Erythroblast (primary cell): ENCODE measurements around the gene DAPK2.

Experiments
- DNase-seq, 2 experiments: peaks; one replicate each; lab custom pipeline; 2025; lab: John Stamatoyannopoulos, UW
- GATA1 ChIP-seq: IDR thresholded peaks from 2 replicates; pipeline ENCODE4 v1.6.1; 2011; ENCODE audit warnings: low read depth, mild to moderate bottlenecking, control low read depth, low read length, moderate library complexity
- POLR2A ChIP-seq: IDR thresholded peaks from 2 replicates; pipeline ENCODE4 v1.6.1; 2011; ENCODE audit warnings: mild to moderate bottlenecking, low read length

Gene DAPK2

GRCh38 chr15:63939531-63940130 lies 106.7 kb downstream of the DAPK2 start:
- DNase-seq = no peak
- TF ChIP-seq POLR2A (no peak), GATA1 (no peak)

- no peak for TF ChIP-seq POLR2A
- peak; percentile 21 to 58 for DNase-seq
Measured at GRCh38 chr15:63938486-63939061, 107.7 kb downstream of the DAPK2 start.

- DNase-seq = no peak
- TF ChIP-seq GATA1 (no peak), POLR2A (no peak)
Measured at GRCh38 chr15:63933522-63933921, 112.8 kb downstream of the DAPK2 start.

DNA sequence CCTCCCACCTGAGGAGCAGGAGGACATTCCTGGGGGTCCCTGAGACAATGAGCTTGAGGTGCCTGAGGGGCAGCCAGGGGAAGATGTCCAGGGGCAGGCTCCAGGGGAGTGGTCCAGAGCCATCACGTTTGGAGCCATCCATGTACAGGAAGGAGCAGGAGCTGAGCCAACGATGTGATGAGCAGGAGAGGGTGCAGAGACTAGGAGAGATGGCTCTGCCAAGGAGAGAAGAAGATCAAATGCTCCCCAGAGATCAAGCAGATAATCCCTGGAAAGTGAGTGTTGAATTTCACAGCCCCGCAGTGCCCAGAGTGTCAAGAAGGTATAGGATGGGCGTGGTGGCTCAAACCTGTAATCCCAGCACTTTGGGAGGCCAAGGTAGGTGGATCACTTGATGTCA lies 114.7 kb downstream of the DAPK2 start:
- no peak for DNase-seq
- TF ChIP-seq GATA1 = no peak
- no peak for TF ChIP-seq POLR2A

DNA sequence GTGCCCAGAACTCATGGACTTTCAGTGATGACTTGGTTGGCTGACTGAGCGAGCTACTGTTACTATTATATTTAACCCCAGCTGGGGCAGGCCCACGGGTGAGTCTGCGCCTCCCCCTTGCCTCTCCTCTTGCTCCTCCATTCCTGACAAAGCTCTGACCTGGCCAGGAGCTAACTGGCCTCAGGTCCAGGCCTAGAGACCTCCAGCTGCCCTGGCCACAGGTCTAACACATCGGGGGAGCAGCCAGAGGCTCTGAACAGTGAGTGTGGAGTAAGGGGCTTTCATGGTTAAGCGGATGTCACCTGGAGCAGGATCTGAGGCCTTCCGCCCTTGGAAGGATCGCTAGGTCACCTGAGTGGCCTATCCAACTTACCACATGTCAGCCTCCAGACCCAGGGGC lies 116.3 kb downstream of the DAPK2 start:
- DNase-seq = no peak
- TF ChIP-seq POLR2A = no peak
- TF ChIP-seq GATA1 = no peak

- DNase-seq = no peak
- no peak for TF ChIP-seq GATA1
- TF ChIP-seq POLR2A = no peak
Measured at GRCh38 chr15:63928185-63928842, 118.0 kb downstream of the DAPK2 start.

DNA sequence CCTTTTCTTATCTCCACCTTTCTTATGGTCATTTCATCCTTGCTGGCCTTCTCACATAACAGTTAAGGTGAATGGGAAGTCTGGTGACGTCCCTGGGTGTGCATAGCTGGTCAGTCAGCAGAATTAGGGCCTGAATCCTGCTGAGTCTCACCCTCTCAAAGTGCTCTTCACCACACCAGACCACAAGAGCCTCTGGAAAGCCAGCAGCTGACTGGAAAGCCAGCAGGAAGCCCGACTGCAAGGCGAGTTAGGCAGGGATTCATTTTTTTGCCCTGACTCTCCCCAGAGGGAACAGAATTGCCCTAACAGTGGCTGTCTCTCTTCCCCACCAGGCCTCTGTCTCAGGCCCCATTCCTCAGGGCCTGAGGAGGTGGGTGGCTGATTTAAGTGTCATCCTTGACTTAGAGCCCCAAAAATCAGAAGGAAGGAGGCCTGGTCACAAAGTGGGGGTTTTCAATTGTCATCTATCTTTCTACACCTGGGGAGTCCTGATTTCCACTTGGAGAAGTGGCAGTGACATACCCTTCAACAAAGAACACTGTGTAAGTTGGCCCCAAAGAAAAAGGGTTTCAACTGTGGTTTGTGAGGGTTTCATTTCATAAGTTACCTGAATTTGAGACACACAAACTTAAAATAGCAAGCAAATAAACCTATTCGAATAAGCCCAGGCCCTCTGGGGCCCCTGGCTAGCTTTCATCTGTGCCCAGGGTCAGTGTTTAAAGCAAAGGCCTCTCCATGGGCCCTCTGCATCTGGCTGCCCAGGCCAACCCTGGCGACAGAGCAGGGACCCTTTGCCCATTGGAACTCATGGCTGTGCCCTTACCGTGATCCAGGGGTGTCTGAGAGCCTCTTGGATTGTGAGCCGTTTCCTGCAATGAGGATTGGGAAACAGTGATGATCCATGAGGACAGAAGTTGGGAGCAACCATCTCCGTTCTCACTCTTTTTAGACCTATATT lies 122.0 kb downstream of the DAPK2 start:
- no peak for DNase-seq
- TF ChIP-seq POLR2A = no peak
- no peak for TF ChIP-seq GATA1

DNA sequence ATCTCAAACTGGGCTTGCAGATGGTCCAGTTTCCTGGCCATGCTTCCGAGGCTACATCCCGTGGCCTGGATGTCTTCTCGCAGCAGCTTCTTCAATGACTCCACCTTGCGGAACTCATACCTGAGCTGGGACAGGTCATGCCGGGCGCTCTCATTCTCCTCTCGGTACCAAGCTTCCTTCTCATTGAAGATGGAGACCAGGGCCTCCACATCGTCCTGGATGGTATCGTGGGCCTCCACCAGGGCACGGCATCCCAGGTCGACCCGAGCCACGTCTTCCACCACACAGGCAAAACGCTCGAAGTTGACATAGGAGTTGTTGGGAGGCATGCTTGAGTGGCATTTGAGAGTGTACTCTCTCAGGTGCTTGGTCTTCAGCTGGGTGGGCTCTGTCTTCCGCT lies 123.4 kb downstream of the DAPK2 start:
- no peak for DNase-seq
- TF ChIP-seq POLR2A = no peak
- no peak for TF ChIP-seq GATA1

DNA sequence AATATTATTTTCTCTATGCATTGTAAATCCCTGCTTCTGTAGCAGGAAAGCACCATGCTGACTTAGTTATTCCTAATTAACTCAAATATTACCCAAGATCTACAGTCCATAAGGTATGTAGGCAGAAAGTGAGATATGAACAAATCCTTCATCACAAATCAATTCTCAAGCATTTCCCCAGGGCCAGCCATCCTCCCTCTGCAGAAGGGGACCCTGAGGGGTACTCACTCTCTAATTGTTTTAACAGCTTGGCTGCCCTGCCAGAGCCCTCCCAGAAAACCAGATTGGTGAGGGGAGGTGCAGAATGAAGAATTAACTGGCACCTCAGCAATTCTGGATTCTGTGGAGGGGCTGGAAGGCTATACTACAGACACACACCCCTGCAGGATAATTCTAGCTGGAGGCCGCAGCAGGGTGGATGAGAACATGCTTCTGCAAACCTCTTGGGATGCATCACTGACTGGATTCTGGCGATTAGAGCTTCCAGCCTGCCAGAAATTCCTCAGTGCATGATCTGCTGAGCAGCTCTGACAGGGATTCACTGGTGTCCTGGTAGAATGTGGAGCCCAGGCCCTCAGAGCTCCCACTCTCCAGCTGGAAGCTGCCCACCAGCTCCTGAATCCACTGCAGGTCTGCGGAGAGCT lies 123.9 kb downstream of the DAPK2 start:
- no peak for TF ChIP-seq GATA1
- TF ChIP-seq POLR2A = no peak
- DNase-seq = no peak

- TF ChIP-seq GATA1 (no peak), POLR2A (no peak)
- DNase-seq = no peak
Measured at GRCh38 chr15:63920504-63921175, 125.6 kb downstream of the DAPK2 start.

DNA sequence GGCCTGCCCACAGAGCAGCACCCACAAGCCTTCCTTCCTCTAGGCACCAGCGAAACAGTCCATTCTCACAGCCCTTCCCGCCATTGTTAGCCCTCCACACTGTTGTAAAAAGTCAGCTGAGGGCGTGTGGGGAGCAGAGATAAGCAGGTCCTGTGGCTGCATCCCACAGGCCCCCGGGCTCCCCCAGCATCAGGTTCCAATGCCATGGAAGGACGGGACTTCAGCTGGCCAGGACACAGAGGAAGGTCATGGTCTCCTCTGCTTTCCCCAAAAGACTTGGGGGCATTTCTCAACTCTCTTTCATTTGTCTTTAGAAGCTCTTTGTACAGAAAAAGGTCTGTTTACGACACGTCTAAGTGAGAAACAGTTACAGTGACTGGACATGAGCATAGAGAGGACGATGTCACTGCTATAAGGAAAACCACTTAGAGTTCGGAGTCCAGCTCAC lies 127.4 kb downstream of the DAPK2 start:
- peak; percentile 17 to 44 for DNase-seq
- no peak for TF ChIP-seq GATA1
- TF ChIP-seq POLR2A = no peak

DNA sequence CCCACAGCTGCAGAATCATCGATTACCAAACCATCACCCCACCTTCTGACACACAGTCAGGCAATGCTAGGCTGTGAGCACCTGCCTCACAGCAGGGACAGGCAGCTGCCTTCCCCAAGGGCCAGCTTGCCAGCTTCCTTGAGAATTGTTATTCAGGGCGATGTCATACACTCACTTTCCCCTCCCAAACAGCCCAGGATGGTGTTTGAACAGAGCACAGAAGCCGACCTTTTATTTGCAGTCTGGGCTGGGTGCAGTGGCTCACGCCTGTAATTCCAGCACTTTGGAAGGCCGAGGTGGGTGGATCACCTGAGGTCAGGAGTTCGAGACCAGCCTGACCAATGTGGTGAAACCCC lies 128.0 kb downstream of the DAPK2 start:
- no peak for DNase-seq
- no peak for TF ChIP-seq GATA1
- no peak for TF ChIP-seq POLR2A
